GM19324 (cell line): ENCODE data around the gene COL18A1.
"Not testable (repeated sequence)": the region's sequence is repeated elsewhere in the genome, so short reads cannot be mapped to it uniquely, and the experiment has no call there.

Experiments used
- ATAC-seq: cut with Tn5 transposase; IDR thresholded peaks from one replicate; pipeline ENCODE4 v1.9.1; 2021; ENCODE audit warnings: mild to moderate bottlenecking, moderate library complexity; ENCODE audit not compliant: unreplicated experiment, low FRiP score

The COL18A1 gene

DNA sequence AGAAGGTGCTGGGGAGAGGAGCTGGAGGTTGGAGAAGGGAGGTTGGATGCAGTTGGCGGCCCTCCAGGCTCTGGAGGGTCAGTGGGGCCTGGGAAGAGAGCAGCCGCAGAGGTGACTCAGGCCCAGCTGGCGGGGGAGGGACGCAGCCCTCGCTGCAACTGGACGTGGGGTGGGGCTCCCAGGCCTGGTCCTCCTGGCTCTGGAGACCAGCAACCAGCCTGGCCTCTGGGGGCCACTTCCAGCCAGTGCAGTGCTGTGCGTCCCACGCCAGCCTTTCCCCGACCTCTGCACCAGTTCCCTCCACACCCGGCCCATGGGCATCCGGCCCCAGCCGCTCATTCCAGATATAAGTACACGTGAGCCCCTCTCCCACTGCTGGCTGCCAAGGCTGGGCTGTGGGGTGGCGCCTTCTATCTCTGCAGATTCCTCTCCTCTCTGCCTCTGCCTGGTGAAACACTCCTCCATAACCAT, 38.0 kb upstream of the COL18A1 start:
- ATAC-seq, result no peak

GRCh38 chr21:45367402-45368351, 37.3 kb upstream of the COL18A1 start:
- no peak for ATAC-seq

DNA sequence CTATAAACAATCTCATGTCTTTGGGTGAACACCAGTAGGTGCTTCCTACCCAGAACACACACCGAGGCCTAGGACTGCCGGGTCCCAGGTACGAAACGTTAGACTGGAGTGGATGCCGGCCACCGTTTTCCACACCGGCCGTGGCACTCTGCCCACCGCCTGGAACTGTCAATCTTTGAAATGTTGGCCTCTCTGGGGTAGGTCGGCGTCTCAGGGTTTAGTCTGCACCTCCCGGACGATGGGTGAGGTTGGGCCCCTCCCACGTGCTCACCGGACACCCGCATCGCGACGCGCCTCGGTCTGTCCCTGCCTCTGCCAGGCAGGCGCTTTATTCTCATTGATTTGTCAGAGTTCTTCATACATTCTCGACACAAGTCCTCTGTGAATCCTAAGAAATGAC, 35.9 kb upstream of the COL18A1 start:
- not testable (repeated sequence) for ATAC-seq

GRCh38 chr21:45370575-45370974, 34.4 kb upstream of the COL18A1 start:
- ATAC-seq, result no peak

GRCh38 chr21:45371081-45371480, 33.9 kb upstream of the COL18A1 start:
- ATAC-seq, result no peak

GRCh38 chr21:45371655-45372054, 33.3 kb upstream of the COL18A1 start:
- ATAC-seq, result no peak

GRCh38 chr21:45372732-45373355, 32.1 kb upstream of the COL18A1 start:
- no peak for ATAC-seq

DNA sequence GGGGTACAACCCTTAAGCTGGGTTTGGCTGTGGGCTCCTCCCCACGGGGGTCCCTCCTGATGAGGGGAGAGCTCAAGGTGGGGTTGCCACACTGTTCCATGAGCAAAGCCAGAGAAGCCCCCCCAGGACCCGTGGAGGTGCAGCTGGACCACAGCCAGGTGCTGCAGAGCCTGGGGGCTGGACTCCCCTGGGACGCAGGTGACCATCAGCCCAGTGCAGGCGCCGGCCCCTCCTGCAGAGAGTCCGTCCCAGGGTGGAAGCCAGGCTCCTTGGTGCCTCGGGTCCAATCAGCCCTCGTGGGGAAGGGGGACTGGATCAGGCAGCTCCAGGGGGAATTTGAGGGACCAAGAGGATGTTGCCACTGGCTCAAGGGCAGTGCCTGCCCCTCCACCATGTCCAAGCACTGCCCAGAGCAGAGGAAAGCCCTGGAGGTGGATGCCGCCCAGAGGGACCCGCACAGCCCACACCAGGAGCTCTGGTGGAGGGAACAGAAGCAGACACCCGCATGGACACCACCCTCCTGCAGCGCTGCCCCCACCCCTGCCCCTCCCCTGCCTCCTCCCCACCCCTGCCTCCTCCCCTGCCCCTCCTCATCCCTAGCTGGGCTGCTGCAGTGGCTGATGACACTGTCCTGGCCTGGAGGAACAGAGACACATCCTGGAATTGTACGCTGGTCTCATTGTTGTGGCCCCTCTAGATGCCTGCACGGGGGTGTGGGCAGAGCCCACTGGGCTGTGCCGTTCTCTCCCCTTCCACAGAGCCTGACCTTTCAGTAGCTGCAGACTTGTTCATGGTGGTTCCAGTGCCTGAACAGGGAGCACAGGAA, 30.8 kb upstream of the COL18A1 start:
- ATAC-seq, result no peak

GRCh38 chr21:45374826-45375455, 30.0 kb upstream of the COL18A1 start:
- ATAC-seq, result no peak

GRCh38 chr21:45376459-45377324, 28.3 kb upstream of the COL18A1 start:
- ATAC-seq, result no peak

DNA sequence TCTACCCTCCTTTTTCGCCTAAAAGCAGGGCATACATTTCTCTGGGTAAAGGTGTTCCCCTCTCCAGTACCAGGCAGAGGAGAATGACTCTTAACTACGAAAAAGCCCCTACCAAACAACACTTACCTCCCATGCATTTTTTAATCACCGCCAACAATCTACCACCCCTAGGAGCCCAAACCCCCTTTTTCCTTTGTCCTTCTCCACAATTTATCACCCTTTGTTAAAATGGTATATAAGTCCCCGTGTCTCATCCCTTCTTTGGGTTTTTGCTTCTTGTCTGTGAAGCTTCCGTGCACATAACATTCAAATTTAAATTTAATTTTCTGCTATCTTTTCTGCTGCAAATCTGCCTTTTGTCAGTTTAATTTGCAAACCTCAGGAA, 27.6 kb upstream of the COL18A1 start:
- ATAC-seq, result no peak

- no peak for ATAC-seq
These were observed 27.1 kb upstream of the COL18A1 start for GRCh38 chr21:45377866-45378257.

- ATAC-seq, result no peak
These were observed 26.6 kb upstream of the COL18A1 start for GRCh38 chr21:45378258-45378966.

DNA sequence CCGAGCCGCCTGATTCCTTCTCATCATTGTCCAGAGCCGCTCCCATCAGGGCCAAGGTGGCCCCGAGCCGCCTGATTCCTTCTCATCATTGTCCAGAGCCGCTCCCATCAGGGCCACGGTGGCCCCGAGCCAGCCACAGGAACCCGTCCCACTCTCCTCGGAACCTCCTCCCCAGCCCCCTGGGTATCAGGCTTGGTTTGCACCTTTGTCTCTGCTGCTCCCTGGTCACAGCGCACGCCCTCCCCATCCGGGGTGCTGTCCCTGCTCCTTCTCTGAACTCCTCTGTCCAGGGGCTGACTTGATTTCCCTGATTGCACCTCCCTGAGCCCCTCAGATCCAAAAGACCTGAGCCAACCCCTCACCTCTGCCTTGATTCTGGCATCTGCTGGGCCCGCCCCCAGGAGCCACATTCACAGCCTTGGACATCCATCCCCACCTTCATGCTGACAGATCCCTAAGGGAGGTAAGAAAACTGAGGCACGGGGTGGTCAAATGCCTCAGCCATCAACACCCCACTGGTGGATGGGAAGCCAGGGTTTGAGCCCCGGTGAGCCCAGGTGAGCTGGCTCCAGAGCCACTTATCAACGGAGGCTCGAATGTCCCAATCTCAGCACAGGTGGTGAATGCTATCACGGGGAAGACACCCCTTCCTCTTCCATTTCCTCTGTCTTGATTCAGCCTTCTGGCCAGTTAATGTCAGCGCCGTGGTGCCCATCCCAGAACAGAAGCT, 25.6 kb upstream of the COL18A1 start:
- no peak for ATAC-seq

GRCh38 chr21:45379901-45380330, 25.0 kb upstream of the COL18A1 start:
- ATAC-seq, result no peak

DNA sequence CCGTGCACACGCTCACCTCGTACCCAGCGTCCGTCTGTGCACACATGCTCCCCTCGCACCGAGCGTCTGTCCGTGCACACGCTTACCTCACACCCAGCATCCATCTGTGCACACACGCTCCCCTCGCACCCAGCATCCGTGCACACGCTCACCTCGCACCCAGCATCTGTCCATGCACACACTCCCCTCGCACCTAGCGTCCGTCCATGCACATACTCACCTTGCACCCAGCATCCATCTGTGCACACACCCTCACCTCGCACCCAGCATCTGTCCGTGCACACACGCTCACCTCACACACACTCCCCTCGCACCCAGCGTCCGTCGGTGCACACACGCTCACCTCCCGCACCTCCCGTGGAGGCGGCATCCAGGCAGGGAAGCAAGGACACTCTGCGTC, 24.4 kb upstream of the COL18A1 start:
- no peak for ATAC-seq

DNA sequence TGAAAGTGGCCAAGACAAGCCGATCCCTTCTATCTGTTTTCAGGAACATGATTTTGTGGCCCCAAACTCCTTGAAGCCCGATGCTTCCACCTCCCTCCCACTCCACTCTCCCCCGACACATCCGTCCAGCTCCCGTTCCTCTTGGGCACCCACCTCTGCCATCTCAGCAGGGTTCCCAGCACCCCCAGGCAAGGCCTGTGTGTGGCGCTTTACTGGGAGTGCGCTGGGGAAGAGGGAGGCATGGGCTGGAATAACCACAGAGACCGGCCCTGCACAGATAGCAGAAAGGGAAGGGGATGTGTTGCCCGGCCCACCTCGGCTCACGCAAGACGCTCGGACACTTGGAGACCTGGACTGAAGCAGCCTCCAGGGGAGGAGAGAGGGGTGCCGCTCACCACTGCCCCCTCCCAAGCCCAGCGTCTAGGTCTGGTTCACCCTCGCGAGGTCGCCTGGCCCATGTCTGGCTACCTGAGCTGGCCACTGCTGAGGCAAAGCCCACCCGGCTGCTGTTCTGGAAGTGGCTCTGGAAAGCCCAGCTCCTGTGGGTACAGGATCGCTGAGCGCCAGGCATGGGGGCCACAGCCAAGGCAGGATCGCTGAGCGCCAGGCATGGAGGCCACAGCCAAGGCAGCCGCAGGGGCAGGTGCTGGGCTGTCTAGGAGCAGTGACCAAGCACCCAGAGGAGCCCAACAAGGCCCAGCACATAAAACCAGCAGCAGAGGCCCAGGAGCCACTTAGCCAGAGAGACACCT, 23.8 kb upstream of the COL18A1 start:
- ATAC-seq, result no peak
